Caco-2 (cell line): ENCODE results near the gene THAP4. TPM values are rescaled to one million over a fixed set of nuclear protein-coding genes. Genes with fewer than 3 reads are reported as not detected.

Experiments used
- BruUV-seq: library from RNA; stranded (reverse); fragments of 400-500 nt; replicated peaks from 2 replicates; lab custom pipeline; 2021; lab: Mats Ljungman, UMichigan
- CTCF ChIA-PET: fragments of 300-600 bp; sonication (Branson Sonifier 250); formaldehyde crosslinking; loops from one replicate; lab custom pipeline; 2022; ENCODE audit warnings: antibody characterized with exemption; lab: Charles Lee
- POLR2A ChIA-PET: fragments of 300-600 bp; sonication (Branson Sonifier 250); formaldehyde crosslinking; loops from one replicate; lab custom pipeline; 2022; ENCODE audit warnings: antibody characterized with exemption; lab: Charles Lee
- DNase-seq, 2 experiments: peaks; one replicate each; pipeline versions ENCODE4 v3.0.0 to v3.0.0-alpha.2; 2020 to 2022
- H3K27me3 ChIP-seq: replicated peaks from 2 replicates; pipeline ENCODE4 v1.6.0; 2011; ENCODE audit warnings: low read length; ENCODE audit not compliant: control insufficient read depth, insufficient read depth
- H3K36me3 ChIP-seq: 2 replicates; pipeline ENCODE4 v1.5.1; 2011; ENCODE audit warnings: low read length; ENCODE audit not compliant: control insufficient read depth, insufficient read depth
- H3K4me1 ChIP-seq: fragments of 250-450 bp; sonication (Bioruptor Pico); 2 replicates; pipeline ENCODE4 v1.5.1; 2020; ENCODE audit warnings: mild to moderate bottlenecking
- H3K4me3 ChIP-seq: 2 replicates; pipeline ENCODE4 v1.5.1; 2011; ENCODE audit warnings: low read depth, mild to moderate bottlenecking, control low read depth, low read length
- H3K9me3 ChIP-seq: fragments of 250-450 bp; sonication (Bioruptor Pico); 2 replicates; pipeline ENCODE4 v1.5.1; 2020; ENCODE audit warnings: mild to moderate bottlenecking, moderate library complexity
- H3K27ac Mint-ChIP-seq: one replicate; pipeline ENCODE4 v1.8.0; 2022; ENCODE audit warnings: mixed read lengths; ENCODE audit not compliant: unreplicated experiment
- H3K27me3 Mint-ChIP-seq: one replicate; pipeline ENCODE4 v1.8.0; 2022; ENCODE audit warnings: mixed read lengths; ENCODE audit not compliant: insufficient read depth, unreplicated experiment
- H3K36me3 Mint-ChIP-seq: one replicate; pipeline ENCODE4 v1.8.0; 2022; ENCODE audit warnings: mild to moderate bottlenecking, mixed read lengths; ENCODE audit not compliant: insufficient read depth, unreplicated experiment
- H3K4me1 Mint-ChIP-seq: one replicate; pipeline ENCODE4 v1.8.0; 2022; ENCODE audit warnings: low read depth, mixed read lengths; ENCODE audit not compliant: unreplicated experiment
- H3K4me3 Mint-ChIP-seq: one replicate; pipeline ENCODE4 v1.8.0; 2022; ENCODE audit warnings: mild to moderate bottlenecking, moderate library complexity, mixed read lengths; ENCODE audit not compliant: unreplicated experiment
- H3K9me3 Mint-ChIP-seq: one replicate; pipeline ENCODE4 v1.8.0; 2022; ENCODE audit warnings: mixed read lengths; ENCODE audit not compliant: unreplicated experiment
- CTCF ChIP-seq, 2 experiments: fragments of 200-600 bp in 1 of 2; IDR thresholded peaks; 1 replicate in 1 of 2; 2 replicates in 1 of 2; pipeline versions ENCODE4 v1.5.1 to v1.8.0; 2011 to 2022; ENCODE audit warnings: antibody characterized with exemption in 1 of 2, control low read depth in 1 of 2, inconsistent platforms in 1 of 2, low read depth in 1 of 2, low read length in 1 of 2, mild to moderate bottlenecking in 1 of 2, moderate library complexity in 1 of 2; ENCODE audit not compliant: insufficient read depth in 1 of 2, severe bottlenecking in 1 of 2, unreplicated experiment in 1 of 2
- intact Hi-C: fragments of 100-400 bp; cut with micrococcal nuclease; formaldehyde crosslinking; loops from one replicate; pipeline ENCODE4 v1.10.0; 2022; ENCODE audit not compliant: unreplicated experiment
- total RNA-seq: library from RNA; stranded (reverse); gene quantifications from 2 replicates; pipeline ENCODE4 v1.2.3, GENCODE V29; 2022

The THAP4 gene
- total RNA-seq, 1 experiment from 2014 or later: 37.2 TPM

- POLR2A ChIA-PET: no interaction called here
- H3K4me3 Mint-ChIP-seq: no peak overlapping the region
- CTCF ChIA-PET: no interaction called here
Observed at GRCh38 chr2:241616168-241617125, 20.5 kb downstream of the THAP4 start.

GRCh38 chr2:241615522-241616052 is 21.4 kb downstream of the THAP4 start:
- no peaks in the 10 kb centered on the region for H3K9me3 Mint-ChIP-seq
- ChIA-PET CTCF (no interaction called here), POLR2A (no interaction called here)
- H3K27ac Mint-ChIP-seq: no peak overlapping the region
- Histone ChIP-seq H3K4me1 (no peaks in the 10 kb centered on the region), H3K36me3 (no peaks in the 10 kb centered on the region), H3K27me3 (no peaks in the 10 kb centered on the region), H3K9me3 (no peaks in the 10 kb centered on the region), H3K4me3 (no peak overlapping the region)
- no peak for DNase-seq
- intact Hi-C loops: no loop called here
- BruUV-seq: no TSS peak
- peaks cover 17% of the 10 kb centered on the region for H3K36me3 Mint-ChIP-seq
- H3K4me3 Mint-ChIP-seq: no peak overlapping the region
- no peaks in the 10 kb centered on the region for H3K4me1 Mint-ChIP-seq
- no peak for TF ChIP-seq CTCF (IDR thresholded peaks at IDR 0.05; ENCODE audit: insufficient read depth in 1 of 2, low read depth in 1 of 2, low read length in 1 of 2, severe bottlenecking in 1 of 2, unreplicated experiment in 1 of 2)
- no peaks in the 10 kb centered on the region for H3K27me3 Mint-ChIP-seq

More at GRCh38 chr2:241616168-241617125, 20.5 kb downstream of the THAP4 start:
- no TSS peak for BruUV-seq
- Mint-ChIP-seq H3K27me3 (no peaks in the 10 kb centered on the region), H3K4me1 (no peaks in the 10 kb centered on the region), H3K9me3 (no peaks in the 10 kb centered on the region), H3K27ac (no peak overlapping the region), H3K36me3 (peaks cover 25% of the 10 kb centered on the region)
- H3K4me3 ChIP-seq: no peak overlapping the region
- no peaks in the 10 kb centered on the region for H3K4me1 ChIP-seq
- intact Hi-C loops: no loop called here
- H3K27me3 ChIP-seq: no peaks in the 10 kb centered on the region
- no peak for TF ChIP-seq CTCF (IDR thresholded peaks at IDR 0.05; ENCODE audit: insufficient read depth in 1 of 2, low read depth in 1 of 2, low read length in 1 of 2, severe bottlenecking in 1 of 2, unreplicated experiment in 1 of 2)
- no peaks in the 10 kb centered on the region for H3K9me3 ChIP-seq
- no peaks in the 10 kb centered on the region for H3K36me3 ChIP-seq
- DNase-seq: no peak

- DNase-seq: no peak
- H3K36me3 Mint-ChIP-seq: peaks cover 16% of the 10 kb centered on the region
- H3K27me3 Mint-ChIP-seq: no peaks in the 10 kb centered on the region
- no peak overlapping the region for H3K4me3 Mint-ChIP-seq
- Histone ChIP-seq H3K4me1 (no peaks in the 10 kb centered on the region), H3K36me3 (no peaks in the 10 kb centered on the region), H3K9me3 (no peaks in the 10 kb centered on the region), H3K27me3 (no peaks in the 10 kb centered on the region), H3K4me3 (no peak overlapping the region)
- POLR2A ChIA-PET: no interaction called here
- intact Hi-C loops: no loop called here
- BruUV-seq: no TSS peak
- H3K9me3 Mint-ChIP-seq: no peaks in the 10 kb centered on the region
- TF ChIP-seq CTCF (IDR thresholded peaks at IDR 0.05; ENCODE audit: insufficient read depth in 1 of 2, low read depth in 1 of 2, low read length in 1 of 2, severe bottlenecking in 1 of 2, unreplicated experiment in 1 of 2): no peak
- CTCF ChIA-PET: no interaction called here
- no peaks in the 10 kb centered on the region for H3K4me1 Mint-ChIP-seq
- H3K27ac Mint-ChIP-seq: no peak overlapping the region
Observed at GRCh38 chr2:241615041-241615440, 21.9 kb downstream of the THAP4 start.
